ENCODE results near the gene TSPAN15. TPM values are rescaled to one million over a fixed set of nuclear protein-coding genes. Genes with fewer than 3 reads are reported as not detected.

TSPAN15 gene
- 0.13 and 0.32 TPM in 2 replicates for total RNA-seq

GRCh38 chr10:69451209-69451783 lies at the start of gene TSPAN15:
TSS of gene TSPAN15 (plus strand) at chr10:69451465. CDS start at chr10:69451595, 130 bp downstream.

GRCh38 chr10:69416695-69417094 lies 34.6 kb upstream of the TSPAN15 start, which contains the start of gene TACR2:
TSS of gene TACR2 (minus strand) at chr10:69416918. CDS start at chr10:69416323, 595 bp downstream.

Other genes starting within 250 kb of the TSPAN15 start
- gene HKDC1, start 231.1 kb upstream of the TSPAN15 start, total RNA-seq, result 0.13 and 0.54 TPM in 2 replicates
- 108 and 111 TPM in 2 replicates for gene HK1, start 173.0 kb upstream of the TSPAN15 start, total RNA-seq
- 0.22 and 0.26 TPM in 2 replicates for gene TACR2, start 34.5 kb upstream of the TSPAN15 start, total RNA-seq
- not detected in 2 replicates for gene NEUROG3, start 122.0 kb downstream of the TSPAN15 start, total RNA-seq
- gene FAM241B, start 178.8 kb downstream of the TSPAN15 start, total RNA-seq, result 0.43 and 0.91 TPM in 2 replicates

Measured in articular chondrocyte of knee joint (primary cell).